HepG2 (cell line): ENCODE results near the gene GLYR1. TPM values are rescaled to one million over a fixed set of nuclear protein-coding genes. Genes with fewer than 3 reads are reported as not detected.

Experiments used
- ATAC-seq: fragments of 200-7000 bp; cut with Tn5 transposase; 3 replicates; pipeline ENCODE4 v1.9.1; 2020; ENCODE audit warnings: mild to moderate bottlenecking, moderate library complexity
- BruUV-seq: library from RNA; stranded (reverse); fragments of 400-500 nt; replicated peaks from 2 replicates; lab custom pipeline; 2021; lab: Mats Ljungman, UMichigan
- CTCF ChIA-PET: fragments of 300-600 bp; formaldehyde crosslinking; extraction: SDS; loops from one replicate; lab custom pipeline; 2021; ENCODE audit warnings: low total read pairs, inconsistent platforms, low intra/inter-chr PET ratio; lab: Yijun Ruan, JAX
- POLR2A ChIA-PET: fragments of 350-600 bp; sonication (Branson Sonifier 250); formaldehyde crosslinking; loops from one replicate; lab custom pipeline; 2020; ENCODE audit warnings: antibody characterized with exemption, inconsistent platforms; lab: Yijun Ruan, JAX
- DNase-seq: peaks from one replicate; pipeline ENCODE4 v3.0.0-alpha.2; 2015; ENCODE audit warnings: low spot score
- FAIRE-seq: peaks from 3 replicates; lab custom pipeline; 2011; peaks lifted over from hg19 to GRCh38; lab: Jason Lieb, UNC
- H2AFZ ChIP-seq: one replicate; pipeline ENCODE4 v1.6.1; 2011; ENCODE audit warnings: low read length, inconsistent platforms
- H3K27ac ChIP-seq: fragments of 300-600 bp; 3 replicates; pipeline ENCODE4 v1.8.0; 2011; ENCODE audit warnings: mixed run types, mild to moderate bottlenecking, mixed read lengths, low read length, inconsistent platforms; ENCODE audit not compliant: insufficient read depth; ENCODE audit errors: extremely low read length
- H3K27me3 ChIP-seq, 2 experiments: fragments of 200-600 bp in 1 of 2; 2 replicates in 1 of 2; 3 replicates in 1 of 2; pipeline versions ENCODE4 v1.6.0 to v1.8.0; 2011; ENCODE audit warnings: low read length in 2 of 2, mild to moderate bottlenecking in 2 of 2, moderate library complexity in 2 of 2, inconsistent platforms in 1 of 2; ENCODE audit not compliant: insufficient read depth in 2 of 2, control insufficient read depth in 1 of 2
- H3K36me3 ChIP-seq, 2 experiments: fragments of 200-600 bp in 1 of 2; replicated peaks in 1 of 2; 2 replicates in 1 of 2; 3 replicates in 1 of 2; pipeline versions ENCODE4 v1.5.1 to v1.8.0; 2011; ENCODE audit warnings: low read length in 2 of 2, inconsistent platforms in 1 of 2; ENCODE audit not compliant: insufficient read depth in 2 of 2, control insufficient read depth in 1 of 2
- H3K4me1 ChIP-seq: 2 replicates; pipeline ENCODE4 v1.5.1; 2012; ENCODE audit warnings: low read length, inconsistent platforms; ENCODE audit not compliant: insufficient read depth
- H3K4me2 ChIP-seq: 2 replicates; pipeline ENCODE4 v1.6.0; 2011; ENCODE audit warnings: low read depth, low read length, inconsistent platforms
- H3K4me3 ChIP-seq, 3 experiments: fragments of 200-600 bp in 1 of 3; sonication (generic), shearing (Covaris generic) in 1 of 3; replicated peaks in 1 of 3; 2 replicates each; pipeline ENCODE4 v1.5.1; 2011 to 2016; ENCODE audit warnings: low read length in 3 of 3, inconsistent platforms in 2 of 3, low read depth in 2 of 3, mild to moderate bottlenecking in 2 of 3, control low read depth in 1 of 3, mixed read lengths in 1 of 3; ENCODE audit not compliant: insufficient read depth in 1 of 3
- H3K79me2 ChIP-seq: one replicate; pipeline ENCODE4 v1.6.1; 2011; ENCODE audit warnings: low read length, inconsistent platforms; ENCODE audit not compliant: insufficient read depth
- H3K9ac ChIP-seq: 2 replicates; pipeline ENCODE4 v1.6.0; 2011; ENCODE audit warnings: mild to moderate bottlenecking, low read depth, low read length, inconsistent platforms; ENCODE audit not compliant: insufficient read depth
- H3K9me3 ChIP-seq: 2 replicates; pipeline ENCODE4 v1.5.1; 2012; ENCODE audit warnings: mild to moderate bottlenecking, low read length
- H4K20me1 ChIP-seq: 2 replicates; pipeline ENCODE4 v1.6.0; 2011; ENCODE audit warnings: inconsistent platforms, mild to moderate bottlenecking, low read length, moderate library complexity; ENCODE audit not compliant: insufficient read depth
- CENPT ChIP-seq: sonication (generic); formaldehyde crosslinking; IDR thresholded peaks from 2 replicates; pipeline ENCODE4 v1.8.0; 2022; ENCODE audit warnings: low read depth, mild to moderate bottlenecking, moderate library complexity, missing genetic modification reagents
- ERF ChIP-seq: IDR thresholded peaks from 2 replicates; pipeline ENCODE4 v1.6.1; 2018; ENCODE audit warnings: missing biosample characterization, missing genetic modification reagents
- FOXK2 ChIP-seq: fragments of 450-650 bp; IDR thresholded peaks from 2 replicates; pipeline ENCODE4 v1.6.1; 2016
- MIER2 ChIP-seq: IDR thresholded peaks from 2 replicates; pipeline ENCODE4 v1.6.1; 2016; ENCODE audit warnings: missing biosample characterization, missing genetic modification reagents
- NR2F6 ChIP-seq, 2 experiments: IDR thresholded peaks; 2 replicates each; pipeline ENCODE4 v1.6.1; 2016; ENCODE audit warnings: antibody characterized with exemption in 1 of 2, mild to moderate bottlenecking in 1 of 2
- PAXIP1 ChIP-seq: sonication (generic); formaldehyde crosslinking; conservative IDR thresholded peaks from 2 replicates; pipeline ENCODE4 v1.4.0; 2020; ENCODE audit warnings: mild to moderate bottlenecking, missing genetic modification reagents, moderate library complexity
- SYNCRIP ChIP-seq: fragments of 200-400 bp; formaldehyde crosslinking; IDR thresholded peaks from 2 replicates; pipeline ENCODE4 v1.6.1; 2018; ENCODE audit warnings: mild to moderate bottlenecking, low read depth, low read length; ENCODE audit not compliant: insufficient read depth
- THAP8 ChIP-seq: sonication (generic); formaldehyde crosslinking; IDR thresholded peaks from 2 replicates; pipeline ENCODE4 v1.5.1; 2020; ENCODE audit warnings: missing genetic modification reagents, mild to moderate bottlenecking, borderline replicate concordance
- ZNF513 ChIP-seq: sonication (generic); formaldehyde crosslinking; conservative IDR thresholded peaks from 2 replicates; pipeline ENCODE4 v1.5.0; 2020; ENCODE audit warnings: missing genetic modification reagents
- ZNF569 ChIP-seq: sonication (generic); formaldehyde crosslinking; IDR thresholded peaks from 2 replicates; pipeline ENCODE4 v1.5.0; 2020; ENCODE audit warnings: mild to moderate bottlenecking, missing genetic modification reagents, moderate library complexity, borderline replicate concordance
- ZNF629 ChIP-seq: sonication (generic); formaldehyde crosslinking; conservative IDR thresholded peaks from 2 replicates; pipeline ENCODE4 v1.5.0; 2020; ENCODE audit warnings: missing genetic modification reagents
- WGBS: methylation state at CpG from one replicate; pipeline ENCODE4 v1.1.6; 2017; ENCODE audit warnings: low lambda C conversion rate; 5-methylcytosine and 5-hydroxymethylcytosine counted together
- in situ Hi-C: cut with HindIII; loops from 2 replicates; pipeline ENCODE4 v1.10.0; 2017; ENCODE audit warnings: low pct_unique_long_range_greater_than_20kb; ENCODE audit not compliant: extremely low pct_ligation_motif_present
- intact Hi-C: fragments of 100-400 bp; cut with micrococcal nuclease; formaldehyde crosslinking; loops from one replicate; pipeline ENCODE4 v1.10.0; 2022; ENCODE audit not compliant: unreplicated experiment
- polyA plus RNA-seq, 8 experiments: library from polyadenylated mRNA; depleted of rRNA in 3 of 8; stranded (reverse) in 7 of 8; unstranded in 1 of 8; fragments of >200 nt; fragmentation: Illumina TruSeq in 4 of 8; extraction: Trizol in 4 of 8; gene quantifications; 2 replicates each; pipeline versions ENCODE4 v1.2.1 to v1.2.3, GENCODE V29; 2011 to 2016; ENCODE audit warnings: low read depth in 4 of 8, missing spikeins in 1 of 8, mixed read lengths in 1 of 8; ENCODE audit not compliant: insufficient read depth in 1 of 8
- total RNA-seq, 5 experiments: library from RNA; depleted of rRNA; stranded (reverse); fragments of >200 nt; fragmentation: Illumina TruSeq; extraction: Trizol; gene quantifications; 2 replicates each; pipeline ENCODE4 v1.2.3, GENCODE V29; 2016; ENCODE audit warnings: low read depth in 1 of 5

The GLYR1 gene
- total and polyA plus RNA-seq, 2 of the 13 experiments (the other 11 are each of a cell fraction or from before 2014, with no cell fraction given) = 28.3 to 48.7 TPM

GRCh38 chr16:4832698-4833343, 14.3 kb downstream of the GLYR1 start:
- no peaks in the 10 kb centered on the region for H3K27me3 ChIP-seq
- CTCF ChIA-PET = no interaction called here
- no peak overlapping the region for H3K4me3 ChIP-seq
- no peaks in the 10 kb centered on the region for H3K9me3 ChIP-seq
- no peak overlapping the region for H3K27ac ChIP-seq
- no TSS peak for BruUV-seq
- WGBS = 98% methylated on average over 6 of the region's 6 CpGs
- no peaks in the 10 kb centered on the region for H4K20me1 ChIP-seq
- in situ Hi-C loops (no loop called here), intact Hi-C loops (no loop called here)
- TF ChIP-seq PAXIP1 (CRISPR knock-in tag) = no peak
- no peak for TF ChIP-seq CENPT
- no peak for TF ChIP-seq SYNCRIP
- ATAC-seq (no peak), FAIRE-seq (no peak), DNase-seq (no peak)
- no peaks in the 10 kb centered on the region for H3K4me1 ChIP-seq
- no peak overlapping the region for H3K4me2 ChIP-seq
- peaks cover 8% of the 10 kb centered on the region for H3K79me2 ChIP-seq
- H3K9ac ChIP-seq = no peak overlapping the region
- peaks cover 27 to 82% of the 10 kb centered on the region in 2 experiments for H3K36me3 ChIP-seq
- no peak overlapping the region for H2AFZ ChIP-seq
- POLR2A ChIA-PET = no interaction called here

- FAIRE-seq (no peak), ATAC-seq (no peak), DNase-seq (no peak)
- Histone ChIP-seq H3K4me3 (no peak overlapping the region), H2AFZ (no peak overlapping the region), H3K27ac (no peak overlapping the region), H3K9me3 (no peaks in the 10 kb centered on the region), H3K79me2 (peaks cover 8% of the 10 kb centered on the region), H3K36me3 (peaks cover 34 to 83% of the 10 kb centered on the region in 2 experiments), H3K27me3 (no peaks in the 10 kb centered on the region), H4K20me1 (no peaks in the 10 kb centered on the region), H3K9ac (no peak overlapping the region), H3K4me1 (no peaks in the 10 kb centered on the region), H3K4me2 (no peak overlapping the region)
- in situ Hi-C loops = no loop called here
- POLR2A ChIA-PET = no interaction called here
- CTCF ChIA-PET = no interaction called here
- intact Hi-C loops = no loop called here
- no TSS peak for BruUV-seq
- WGBS = 95% methylated on average over 8 of the region's 8 CpGs
- TF ChIP-seq ERF (CRISPR knock-in tag) = no peak
- TF ChIP-seq ZNF569 = no peak
- TF ChIP-seq THAP8 (CRISPR knock-in tag) = no peak
- no peak for TF ChIP-seq ZNF513 (CRISPR knock-in tag)
- no peak for TF ChIP-seq FOXK2
- TF ChIP-seq ZNF629 (CRISPR knock-in tag) = no peak
- no peak for TF ChIP-seq NR2F6 (IDR thresholded peaks at IDR 0.05)
- no peak for TF ChIP-seq NR2F6 (CRISPR knock-in tag; IDR thresholded peaks at IDR 0.05)
- no peak for TF ChIP-seq MIER2 (CRISPR knock-in tag)
Observed at GRCh38 chr16:4831616-4832015, 15.5 kb downstream of the GLYR1 start.
